GM19463 (cell line): Measurements from ENCODE around the gene OR10A2.
"Not testable (repeated sequence)": the region's sequence is repeated elsewhere in the genome, so short reads cannot be mapped to it uniquely, and the experiment has no call there.

Source experiments
- ATAC-seq: cut with Tn5 transposase; IDR thresholded peaks from one replicate; pipeline ENCODE4 v1.9.1; 2021; ENCODE audit warnings: mild to moderate bottlenecking, moderate library complexity; ENCODE audit not compliant: unreplicated experiment

The OR10A2 gene, protein sequence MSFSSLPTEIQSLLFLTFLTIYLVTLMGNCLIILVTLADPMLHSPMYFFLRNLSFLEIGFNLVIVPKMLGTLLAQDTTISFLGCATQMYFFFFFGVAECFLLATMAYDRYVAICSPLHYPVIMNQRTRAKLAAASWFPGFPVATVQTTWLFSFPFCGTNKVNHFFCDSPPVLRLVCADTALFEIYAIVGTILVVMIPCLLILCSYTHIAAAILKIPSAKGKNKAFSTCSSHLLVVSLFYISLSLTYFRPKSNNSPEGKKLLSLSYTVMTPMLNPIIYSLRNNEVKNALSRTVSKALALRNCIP

GRCh38 chr11:6862961-6863360 lies at the start of gene OR10A2:
OR10A2 (plus strand) TSS chr11:6863057; CDS start chr11:6869755, 6,698 bp downstream.
- no peak for ATAC-seq

DNA sequence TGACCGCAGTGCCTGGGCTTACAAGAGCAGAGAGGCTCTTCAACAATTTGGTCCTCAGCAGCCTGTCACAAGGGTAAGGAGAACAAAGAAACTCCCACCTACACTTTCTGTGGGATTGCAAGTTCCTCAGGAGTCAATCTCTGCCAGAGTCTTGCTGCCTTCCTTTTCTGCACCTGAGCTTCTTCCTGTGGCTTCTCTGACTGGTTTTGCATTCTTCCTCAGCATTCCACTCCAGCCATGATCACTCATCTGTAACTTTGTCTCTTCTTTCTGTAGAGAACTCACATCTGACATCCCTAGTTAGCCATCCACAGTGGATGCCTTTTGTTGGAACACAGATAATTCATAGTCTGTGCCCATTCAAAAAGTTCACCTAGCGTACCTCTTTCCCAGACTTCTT lies 49.2 kb upstream of the OR10A2 start:
- ATAC-seq, result no peak

GRCh38 chr11:6817694-6818093 lies 45.2 kb upstream of the OR10A2 start:
- ATAC-seq, result no peak

GRCh38 chr11:6818967-6819366 lies 43.9 kb upstream of the OR10A2 start:
- ATAC-seq, result no peak

GRCh38 chr11:6824136-6824823 lies 38.6 kb upstream of the OR10A2 start:
- no peak for ATAC-seq

DNA sequence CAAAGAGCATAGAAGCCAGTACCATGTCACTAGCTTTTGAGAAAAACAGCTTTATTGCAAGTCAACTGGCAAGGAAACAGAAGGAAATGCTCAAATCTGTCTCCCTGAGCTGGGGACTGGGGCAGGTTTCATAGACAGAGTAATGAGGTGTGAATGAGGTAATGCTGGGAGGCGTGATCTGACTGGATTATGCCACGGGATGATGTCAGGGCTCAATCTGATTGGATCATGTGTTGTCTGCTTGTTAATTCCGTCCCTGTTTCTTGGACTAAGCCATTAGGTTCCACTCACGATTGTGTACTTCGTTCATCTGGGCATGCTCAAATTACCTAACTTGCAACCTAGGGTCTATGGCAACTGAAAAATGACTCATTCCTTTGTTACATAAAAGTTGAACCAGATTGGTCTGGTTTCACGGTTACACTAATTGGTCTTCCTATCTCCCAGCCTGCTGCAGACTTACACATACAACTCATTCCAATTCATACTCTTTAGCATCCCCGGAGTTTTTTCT lies 37.6 kb upstream of the OR10A2 start:
- ATAC-seq, result no peak

DNA sequence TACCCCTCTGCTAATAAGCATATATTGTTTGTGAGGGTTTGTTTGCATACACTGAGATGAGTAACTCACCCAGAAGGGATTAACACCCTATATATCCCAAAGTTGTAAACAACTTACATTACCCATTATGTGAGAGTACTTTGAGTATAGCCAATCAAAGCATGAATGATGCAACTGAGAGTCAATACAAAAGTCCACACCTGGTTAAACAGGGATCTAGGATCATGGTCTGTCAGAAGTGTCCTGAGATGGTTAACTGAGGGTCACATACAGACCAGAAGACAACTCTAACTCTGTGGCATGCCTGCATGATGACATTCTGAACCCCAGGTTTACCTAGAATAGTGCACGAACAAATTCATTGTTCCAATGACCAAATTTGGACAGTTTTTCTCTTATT lies 34.8 kb upstream of the OR10A2 start:
- ATAC-seq, result no peak

GRCh38 chr11:6833356-6833755 lies 29.5 kb upstream of the OR10A2 start:
- ATAC-seq, result no peak

- no peak for ATAC-seq
Observed at GRCh38 chr11:6834021-6834420, 28.8 kb upstream of the OR10A2 start.

DNA sequence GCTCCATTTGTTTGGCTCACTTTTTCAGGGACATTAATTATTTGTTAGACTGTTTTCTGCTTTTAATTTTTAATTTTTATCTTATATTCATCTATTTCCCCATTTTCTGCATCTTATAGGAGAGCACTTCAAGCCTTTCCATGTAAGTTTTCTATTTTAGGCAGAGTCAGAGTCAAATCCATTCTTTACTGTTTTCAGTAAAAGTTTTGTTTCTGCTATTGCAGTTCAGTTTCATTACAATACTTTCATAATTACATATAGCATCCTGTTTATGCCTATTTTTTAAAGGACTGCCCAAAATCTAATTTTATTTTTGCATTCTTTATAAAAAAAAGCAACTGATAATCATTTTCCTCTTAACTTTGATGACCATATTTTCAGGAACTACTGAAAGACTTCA lies 21.2 kb upstream of the OR10A2 start:
- no peak for ATAC-seq

GRCh38 chr11:6843670-6844069 lies 19.2 kb upstream of the OR10A2 start:
- no peak for ATAC-seq

- no peak for ATAC-seq
Observed at GRCh38 chr11:6844356-6844755, 18.5 kb upstream of the OR10A2 start.

- no peak for ATAC-seq
Observed at GRCh38 chr11:6845383-6845782, 17.5 kb upstream of the OR10A2 start, which contains the start of gene OR10A5. OR10A5 (plus strand) TSS chr11:6845683; CDS start chr11:6845683, 0 bp downstream.

GRCh38 chr11:6850526-6850925 lies 12.3 kb upstream of the OR10A2 start:
- no peak for ATAC-seq

DNA sequence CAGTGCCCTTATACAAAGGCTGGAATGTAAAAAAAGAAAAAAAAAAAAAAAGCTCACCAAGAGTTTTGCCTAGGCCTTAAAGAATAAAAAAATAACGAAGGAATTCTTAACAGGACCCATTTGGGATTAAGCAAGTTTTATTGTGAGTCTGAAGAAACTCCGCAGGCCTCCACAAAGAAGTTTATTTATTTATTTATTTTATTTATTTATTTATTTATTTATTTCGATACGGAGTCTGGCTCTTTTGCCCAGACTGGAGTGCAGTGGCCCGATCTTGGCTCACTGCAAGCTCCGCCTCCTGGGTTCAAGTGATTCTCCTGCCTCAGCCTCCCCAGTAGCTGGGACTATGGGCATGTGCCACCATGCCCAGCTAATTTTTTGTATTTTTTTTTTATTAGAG lies 8.1 kb upstream of the OR10A2 start:
- not testable (repeated sequence) for ATAC-seq

DNA sequence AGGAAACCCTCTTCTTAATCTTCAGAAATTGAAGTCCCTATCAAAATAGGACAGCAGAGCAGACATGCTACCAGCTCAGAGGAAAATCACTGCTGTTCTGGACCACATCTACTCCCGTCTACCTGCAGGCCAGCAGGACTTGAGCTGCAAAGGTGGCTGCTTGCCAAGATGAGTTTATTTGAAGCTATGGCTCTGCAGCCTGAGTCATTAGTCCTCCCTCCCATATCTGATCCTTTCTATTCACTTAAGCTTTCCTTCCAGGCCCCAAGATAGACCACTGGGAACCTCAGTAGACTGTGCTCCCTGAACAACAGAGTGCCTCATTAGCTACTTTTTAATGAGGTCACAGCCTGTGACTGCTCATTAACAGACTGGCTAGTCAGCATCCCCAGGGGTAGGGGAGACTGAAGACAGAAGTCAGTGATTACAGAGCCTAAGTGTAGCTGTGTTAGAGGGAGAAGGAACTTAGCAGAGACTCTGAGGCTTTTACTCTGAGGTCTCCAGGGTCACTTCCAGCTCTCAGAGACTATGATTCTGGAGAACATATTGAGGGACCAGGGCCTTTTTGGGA lies 6.8 kb upstream of the OR10A2 start:
- no peak for ATAC-seq

- no peak for ATAC-seq
Observed at GRCh38 chr11:6856871-6857270, 6.0 kb upstream of the OR10A2 start.

DNA sequence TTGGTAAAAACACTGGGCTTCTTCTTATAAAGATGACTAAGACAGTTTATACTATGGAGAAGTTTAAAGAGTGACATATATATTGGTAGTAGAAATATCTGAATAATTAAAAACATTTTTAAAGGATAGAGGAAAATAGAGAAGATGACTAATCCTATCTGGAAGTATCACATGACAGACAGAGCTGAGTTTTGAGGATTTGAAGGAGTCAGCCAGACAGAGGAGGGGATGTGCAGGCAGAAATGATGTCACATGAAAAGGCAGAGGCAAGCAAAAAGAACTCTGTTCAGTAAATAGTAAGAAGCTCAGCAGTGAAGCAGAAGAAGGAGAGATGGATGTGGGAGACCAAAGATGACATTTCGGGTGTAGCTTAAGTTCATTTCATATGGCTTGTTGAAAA lies 1.6 kb downstream of the OR10A2 start:
- no peak for ATAC-seq

DNA sequence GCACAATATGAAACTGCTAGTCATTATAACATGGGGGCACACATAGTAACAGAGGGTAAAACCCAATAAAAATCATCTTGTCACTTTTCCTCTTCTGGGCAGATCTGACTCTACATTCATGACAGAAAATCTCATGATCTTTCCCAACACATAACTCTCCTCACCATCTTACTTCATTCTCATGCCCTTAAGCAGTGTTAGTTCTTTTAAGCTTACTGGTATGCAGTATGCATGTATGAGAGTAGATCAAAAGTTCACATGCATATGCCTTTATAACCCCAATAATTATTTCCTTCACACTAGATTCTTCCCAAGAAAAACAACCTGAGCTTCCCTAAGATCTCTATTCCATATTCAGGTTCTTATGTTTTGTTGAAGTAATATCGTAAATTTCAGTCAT lies 8.4 kb downstream of the OR10A2 start:
- no peak for ATAC-seq

DNA sequence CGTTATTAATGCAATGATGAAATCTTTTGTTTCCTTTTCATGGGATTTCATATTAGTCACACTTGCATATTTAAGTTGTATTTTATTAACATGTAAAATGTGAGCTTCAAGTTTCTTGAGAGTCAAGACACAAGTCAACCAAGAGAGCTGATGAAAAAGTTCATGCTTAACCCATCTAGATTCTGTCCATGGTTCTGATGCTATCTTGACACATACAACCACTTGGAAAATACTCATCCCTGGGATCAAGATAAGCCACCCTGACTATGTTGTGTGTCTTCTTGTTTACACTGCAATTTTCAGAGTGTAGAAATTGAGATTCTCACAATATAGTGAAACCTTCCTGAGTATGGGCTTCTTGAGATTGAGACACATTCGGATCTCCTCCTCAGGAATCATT lies 12.9 kb downstream of the OR10A2 start:
- no peak for ATAC-seq

- no peak for ATAC-seq
Observed at GRCh38 chr11:6876325-6876724, 13.5 kb downstream of the OR10A2 start, which contains the start of gene OR10A4. OR10A4 (plus strand) TSS chr11:6876625; CDS start chr11:6876648, 23 bp downstream.

DNA sequence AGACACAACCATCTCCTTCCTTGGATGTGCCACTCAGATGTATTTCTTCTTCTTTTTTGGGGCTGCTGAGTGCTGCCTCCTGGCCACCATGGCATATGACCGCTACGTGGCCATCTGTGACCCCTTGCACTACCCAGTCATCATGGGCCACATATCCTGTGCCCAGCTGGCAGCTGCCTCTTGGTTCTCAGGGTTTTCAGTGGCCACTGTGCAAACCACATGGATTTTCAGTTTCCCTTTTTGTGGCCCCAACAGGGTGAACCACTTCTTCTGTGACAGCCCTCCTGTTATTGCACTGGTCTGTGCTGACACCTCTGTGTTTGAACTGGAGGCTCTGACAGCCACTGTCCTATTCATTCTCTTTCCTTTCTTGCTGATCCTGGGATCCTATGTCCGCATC lies 14.1 kb downstream of the OR10A2 start:
- ATAC-seq, result no peak
